ENCODE data around the gene NSUN2.

The NSUN2 gene

GRCh38 chr5:6604341-6604740 lies 28.5 kb downstream of the NSUN2 start:
- no peak for DNase-seq (ENCODE audit: low spot score)

- DNase-seq (ENCODE audit: low spot score) = no peak
Observed at GRCh38 chr5:6603643-6604042, 29.2 kb downstream of the NSUN2 start.

- no peak for DNase-seq (ENCODE audit: low spot score)
Observed at GRCh38 chr5:6602441-6602840, 30.4 kb downstream of the NSUN2 start.

GRCh38 chr5:6601816-6602215 lies 31.0 kb downstream of the NSUN2 start:
- no peak for DNase-seq (ENCODE audit: low spot score)

- DNase-seq (ENCODE audit: low spot score) = no peak
Observed at GRCh38 chr5:6601271-6601670, 31.6 kb downstream of the NSUN2 start.

GRCh38 chr5:6599739-6600138 lies 33.1 kb downstream of the NSUN2 start:
- no peak for DNase-seq (ENCODE audit: low spot score)

- no peak for DNase-seq (ENCODE audit: low spot score)
Observed at GRCh38 chr5:6598351-6598900, 34.4 kb downstream of the NSUN2 start.

GRCh38 chr5:6597557-6597956 lies 35.3 kb downstream of the NSUN2 start:
- no peak for DNase-seq (ENCODE audit: low spot score)

GRCh38 chr5:6596388-6596787 lies 36.5 kb downstream of the NSUN2 start:
- no peak for DNase-seq (ENCODE audit: low spot score)

GRCh38 chr5:6595405-6595804 lies 37.4 kb downstream of the NSUN2 start:
- no peak for DNase-seq (ENCODE audit: low spot score)

GRCh38 chr5:6594066-6594465 lies 38.8 kb downstream of the NSUN2 start:
- no peak for DNase-seq (ENCODE audit: low spot score)

- DNase-seq (ENCODE audit: low spot score) = no peak
Observed at GRCh38 chr5:6593148-6594016, 39.5 kb downstream of the NSUN2 start.

GRCh38 chr5:6592601-6593000 lies 40.2 kb downstream of the NSUN2 start:
- no peak for DNase-seq (ENCODE audit: low spot score)

GRCh38 chr5:6591671-6592288 lies 41.1 kb downstream of the NSUN2 start:
- DNase-seq (ENCODE audit: low spot score) = no peak

- DNase-seq (ENCODE audit: low spot score) = no peak
Observed at GRCh38 chr5:6590581-6590980, 42.3 kb downstream of the NSUN2 start.

GRCh38 chr5:6587171-6587570 lies 45.7 kb downstream of the NSUN2 start:
- DNase-seq (ENCODE audit: low spot score) = no peak

GRCh38 chr5:6586647-6587042 lies 46.2 kb downstream of the NSUN2 start:
- no peak for DNase-seq (ENCODE audit: low spot score)

GRCh38 chr5:6585939-6586646 lies 46.8 kb downstream of the NSUN2 start:
- no peak for DNase-seq (ENCODE audit: low spot score)

GRCh38 chr5:6585168-6585567 lies 47.7 kb downstream of the NSUN2 start:
- DNase-seq (ENCODE audit: low spot score) = no peak

GRCh38 chr5:6584727-6585126 lies 48.1 kb downstream of the NSUN2 start:
- no peak for DNase-seq (ENCODE audit: low spot score)

GRCh38 chr5:6584101-6584645 lies 48.7 kb downstream of the NSUN2 start:
- no peak for DNase-seq (ENCODE audit: low spot score)
